Loucy (cell line): ENCODE results near the gene EPHA5.

Source experiments
- H2AFZ ChIP-seq: fragments of 200-600 bp; sonication (generic); 2 replicates; pipeline ENCODE4 v1.6.0; 2016; ENCODE audit warnings: antibody characterized with exemption, mild to moderate bottlenecking, low read length, moderate library complexity
- H3F3A ChIP-seq: fragments of 200-600 bp; 2 replicates; pipeline ENCODE4 v1.6.0; 2016; ENCODE audit warnings: antibody characterized with exemption, low read depth, mild to moderate bottlenecking
- H3K27me3 ChIP-seq: fragments of 200-600 bp; sonication (generic); 2 replicates; pipeline ENCODE4 v1.6.1; 2014; ENCODE audit warnings: low read length, mild to moderate bottlenecking; ENCODE audit not compliant: insufficient read depth, poor library complexity, severe bottlenecking
- H3K36me3 ChIP-seq: fragments of 200-600 bp; sonication (generic); 2 replicates; pipeline ENCODE4 v1.6.1; 2016; ENCODE audit warnings: low read length; ENCODE audit not compliant: insufficient read depth
- H3K4me1 ChIP-seq: fragments of 200-600 bp; sonication (generic); 2 replicates; pipeline ENCODE4 v1.5.1; 2014; ENCODE audit warnings: low read length, mild to moderate bottlenecking; ENCODE audit not compliant: insufficient read depth, poor library complexity, severe bottlenecking
- H3K4me2 ChIP-seq: fragments of 200-600 bp; sonication (generic); 2 replicates; pipeline ENCODE4 v1.6.0; 2014; ENCODE audit warnings: antibody characterized with exemption, low read length, low read depth, mild to moderate bottlenecking; ENCODE audit not compliant: poor library complexity, severe bottlenecking
- H3K4me3 ChIP-seq: fragments of 200-600 bp; sonication (generic); 2 replicates; pipeline ENCODE4 v1.5.1; 2014; ENCODE audit warnings: low read length, mild to moderate bottlenecking, mixed read lengths; ENCODE audit not compliant: poor library complexity, severe bottlenecking
- H3K79me2 ChIP-seq: fragments of 200-600 bp; sonication (generic); 2 replicates; pipeline ENCODE4 v1.6.1; 2014; ENCODE audit warnings: low read length; ENCODE audit not compliant: insufficient read depth
- H3K9ac ChIP-seq: fragments of 200-600 bp; sonication (generic); 2 replicates; pipeline ENCODE4 v1.6.0; 2014; ENCODE audit warnings: mild to moderate bottlenecking, low read depth, low read length, moderate library complexity; ENCODE audit not compliant: poor library complexity, severe bottlenecking
- H3K9me2 ChIP-seq: fragments of 200-600 bp; sonication (generic); replicated peaks from 2 replicates; pipeline ENCODE4 v1.6.1; 2016; ENCODE audit warnings: low read depth, low read length, mixed read lengths
- H3K9me3 ChIP-seq: fragments of 200-600 bp; sonication (generic); 2 replicates; pipeline ENCODE4 v1.6.1; 2014; ENCODE audit warnings: mild to moderate bottlenecking, antibody characterized with exemption, low read length, low read depth; ENCODE audit not compliant: insufficient read depth
- H4K20me1 ChIP-seq: fragments of 200-600 bp; sonication (generic); 2 replicates; pipeline ENCODE4 v1.6.0; 2014; ENCODE audit warnings: antibody characterized with exemption, low read length, mild to moderate bottlenecking; ENCODE audit not compliant: insufficient read depth, poor library complexity, severe bottlenecking
- EZH2phosphoT487 ChIP-seq: fragments of 200-600 bp; IDR thresholded peaks from 2 replicates; pipeline ENCODE4 v1.6.1; 2018; ENCODE audit warnings: antibody characterized with exemption, mild to moderate bottlenecking, moderate library complexity, borderline replicate concordance
- TF ChIP-seq, protein P1 (sequence below): fragments of 200-600 bp; sonication (generic); conservative IDR thresholded peaks from 2 replicates; pipeline ENCODE4 v1.5.1; 2014; ENCODE audit warnings: mild to moderate bottlenecking, antibody characterized with exemption, low read length

The EPHA5 gene

DNA sequence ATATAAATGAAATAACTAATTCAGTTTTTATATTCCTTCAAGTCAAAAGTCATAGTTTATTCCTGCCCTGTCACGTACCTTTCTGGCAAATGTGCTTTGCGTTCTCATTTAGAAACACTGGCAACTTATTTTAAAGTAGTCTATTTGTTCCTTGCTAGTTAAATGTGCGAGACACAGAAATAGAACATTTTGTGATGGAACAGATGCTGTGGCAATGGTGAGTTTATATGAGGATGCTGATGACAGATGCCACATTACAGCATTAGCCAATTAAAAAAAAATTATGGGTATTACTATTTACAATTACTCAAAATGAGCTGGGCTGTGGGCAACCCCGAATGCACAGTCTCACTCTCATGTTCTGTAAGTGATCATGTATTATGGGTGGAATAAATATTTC is 26.1 kb upstream of the EPHA5 start:
- H3K27me3 ChIP-seq = no peaks in the 10 kb centered on the region
- H3F3A ChIP-seq = no peaks in the 10 kb centered on the region
- no peaks in the 10 kb centered on the region for H3K4me1 ChIP-seq
- H2AFZ ChIP-seq = no peak overlapping the region
- no peaks in the 10 kb centered on the region for H3K9me2 ChIP-seq
- H3K36me3 ChIP-seq = no peaks in the 10 kb centered on the region
- no peak overlapping the region for H3K4me3 ChIP-seq
- no peak for TF ChIP-seq EZH2phosphoT487
- TF ChIP-seq, protein P1, sequence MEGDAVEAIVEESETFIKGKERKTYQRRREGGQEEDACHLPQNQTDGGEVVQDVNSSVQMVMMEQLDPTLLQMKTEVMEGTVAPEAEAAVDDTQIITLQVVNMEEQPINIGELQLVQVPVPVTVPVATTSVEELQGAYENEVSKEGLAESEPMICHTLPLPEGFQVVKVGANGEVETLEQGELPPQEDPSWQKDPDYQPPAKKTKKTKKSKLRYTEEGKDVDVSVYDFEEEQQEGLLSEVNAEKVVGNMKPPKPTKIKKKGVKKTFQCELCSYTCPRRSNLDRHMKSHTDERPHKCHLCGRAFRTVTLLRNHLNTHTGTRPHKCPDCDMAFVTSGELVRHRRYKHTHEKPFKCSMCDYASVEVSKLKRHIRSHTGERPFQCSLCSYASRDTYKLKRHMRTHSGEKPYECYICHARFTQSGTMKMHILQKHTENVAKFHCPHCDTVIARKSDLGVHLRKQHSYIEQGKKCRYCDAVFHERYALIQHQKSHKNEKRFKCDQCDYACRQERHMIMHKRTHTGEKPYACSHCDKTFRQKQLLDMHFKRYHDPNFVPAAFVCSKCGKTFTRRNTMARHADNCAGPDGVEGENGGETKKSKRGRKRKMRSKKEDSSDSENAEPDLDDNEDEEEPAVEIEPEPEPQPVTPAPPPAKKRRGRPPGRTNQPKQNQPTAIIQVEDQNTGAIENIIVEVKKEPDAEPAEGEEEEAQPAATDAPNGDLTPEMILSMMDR = no peak
- H3K4me2 ChIP-seq = no peak overlapping the region
- no peaks in the 10 kb centered on the region for H3K9me3 ChIP-seq
- H3K9ac ChIP-seq = no peak overlapping the region
- no peaks in the 10 kb centered on the region for H4K20me1 ChIP-seq
- H3K79me2 ChIP-seq = no peaks in the 10 kb centered on the region

DNA sequence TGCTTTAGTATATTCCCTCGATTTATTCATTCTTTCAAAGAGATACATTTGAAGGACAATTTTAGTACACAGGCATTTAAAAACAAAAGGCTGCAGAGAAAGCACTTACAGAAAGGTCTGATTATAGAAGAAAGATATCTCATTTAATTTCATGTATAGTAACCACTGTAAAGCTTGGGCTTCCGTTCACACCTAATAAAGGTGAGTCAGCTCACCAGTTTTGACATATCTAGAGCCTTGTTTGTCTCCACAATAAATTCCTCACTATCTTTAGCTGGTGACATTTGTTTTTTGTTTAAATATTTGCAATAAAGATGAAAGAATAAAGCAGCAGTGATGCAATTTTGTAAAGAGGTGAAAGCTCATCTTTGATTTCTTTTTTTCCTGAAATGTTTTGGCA is 1.1 kb upstream of the EPHA5 start:
- H3K4me3 ChIP-seq = no peak overlapping the region
- no peak overlapping the region for H3K4me2 ChIP-seq
- H3K4me1 ChIP-seq = no peaks in the 10 kb centered on the region
- H2AFZ ChIP-seq = no peak overlapping the region
- H3K9me3 ChIP-seq = no peaks in the 10 kb centered on the region
- no peaks in the 10 kb centered on the region for H3K9me2 ChIP-seq
- H3F3A ChIP-seq = no peaks in the 10 kb centered on the region
- H4K20me1 ChIP-seq = no peaks in the 10 kb centered on the region
- H3K79me2 ChIP-seq = no peaks in the 10 kb centered on the region
- no peaks in the 10 kb centered on the region for H3K27me3 ChIP-seq
- TF ChIP-seq EZH2phosphoT487 = no peak
- TF ChIP-seq, protein P1 = no peak
- H3K9ac ChIP-seq = no peak overlapping the region
- H3K36me3 ChIP-seq = no peaks in the 10 kb centered on the region

DNA sequence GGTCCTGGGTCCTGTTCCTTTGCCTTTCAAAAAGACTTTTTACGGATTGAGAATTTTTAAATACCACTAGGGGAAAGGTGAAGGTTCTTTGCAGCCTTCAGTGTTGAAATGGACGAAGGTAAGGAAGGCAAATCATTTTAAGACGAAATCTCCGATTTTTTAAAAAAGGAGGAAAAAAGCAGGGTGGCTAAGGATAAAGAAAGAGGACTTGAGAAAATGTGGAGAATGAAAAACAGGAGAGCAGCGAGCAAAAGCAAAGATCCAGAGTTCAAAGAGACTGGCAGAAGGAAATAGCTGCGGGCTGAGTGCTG is 314 bp downstream of the EPHA5 start:
- Histone ChIP-seq H3K9ac (no peak overlapping the region), H2AFZ (no peak overlapping the region), H3K4me3 (no peak overlapping the region)

More for the DNA sequence above, 314 bp downstream of the EPHA5 start:
- no peaks in the 10 kb centered on the region for H3K9me3 ChIP-seq
- H4K20me1 ChIP-seq = no peaks in the 10 kb centered on the region
- H3K36me3 ChIP-seq = no peaks in the 10 kb centered on the region
- H3K27me3 ChIP-seq = no peaks in the 10 kb centered on the region
- H3K4me1 ChIP-seq = no peaks in the 10 kb centered on the region
- no peak for TF ChIP-seq EZH2phosphoT487
- TF ChIP-seq, protein P1 = no peak
- no peaks in the 10 kb centered on the region for H3K79me2 ChIP-seq
- H3K9me2 ChIP-seq = no peaks in the 10 kb centered on the region
- no peaks in the 10 kb centered on the region for H3F3A ChIP-seq
- H3K4me2 ChIP-seq = no peak overlapping the region
